Osteocyte (in vitro differentiated cells): Measurements from ENCODE around the gene CSAD. TPM values are rescaled to one million over a fixed set of nuclear protein-coding genes. Genes with fewer than 3 reads are reported as not detected.
A peak's percentile ranks its signal among the peaks of the same experiment; 100 is the strongest.
"Not testable (repeated sequence)": the region's sequence is repeated elsewhere in the genome, so short reads cannot be mapped to it uniquely, and the experiment has no call there.

Source experiments
- DNase-seq: peaks from one replicate; pipeline ENCODE4 v3.0.0; 2021; ENCODE audit warnings: mixed read lengths; ENCODE audit not compliant: unreplicated experiment; ENCODE audit errors: extremely low spot score
- H3K27ac Mint-ChIP-seq: one replicate; pipeline ENCODE4 v1.8.0; 2021; ENCODE audit warnings: mild to moderate bottlenecking, mixed read lengths; ENCODE audit not compliant: unreplicated experiment
- H3K27me3 Mint-ChIP-seq: one replicate; pipeline ENCODE4 v1.8.0; 2021; ENCODE audit warnings: mixed read lengths; ENCODE audit not compliant: unreplicated experiment
- H3K36me3 Mint-ChIP-seq: one replicate; pipeline ENCODE4 v1.8.0; 2021; ENCODE audit warnings: mixed read lengths; ENCODE audit not compliant: unreplicated experiment
- H3K4me1 Mint-ChIP-seq: one replicate; pipeline ENCODE4 v1.8.0; 2021; ENCODE audit warnings: mixed read lengths; ENCODE audit not compliant: unreplicated experiment
- H3K4me3 Mint-ChIP-seq: one replicate; pipeline ENCODE4 v1.8.0; 2021; ENCODE audit warnings: mild to moderate bottlenecking, moderate library complexity, mixed read lengths; ENCODE audit not compliant: unreplicated experiment
- H3K9me3 Mint-ChIP-seq: one replicate; pipeline ENCODE4 v1.8.0; 2021; ENCODE audit warnings: mixed read lengths; ENCODE audit not compliant: unreplicated experiment
- total RNA-seq: library from RNA; stranded (reverse); gene quantifications from 2 replicates; pipeline ENCODE4 v1.2.1, GENCODE V29; 2021
- TF ChIP-seq, protein P1 (sequence below): fragments of 200-600 bp; sonication (generic); IDR thresholded peaks from 2 replicates; pipeline ENCODE4 v1.5.0; 2021; ENCODE audit warnings: antibody characterized with exemption, mild to moderate bottlenecking, moderate library complexity

Gene CSAD
- total RNA-seq, 1 donor from 2014 or later: 47.0 TPM

GRCh38 chr12:53182903-53183302 is 2.2 kb upstream of the CSAD start:
- no peaks in the 10 kb centered on the region for H3K9me3 Mint-ChIP-seq
- peak overlapping the region; percentile 62 for H3K4me3 Mint-ChIP-seq
- H3K27me3 Mint-ChIP-seq: no peaks in the 10 kb centered on the region
- peaks cover 34% of the 10 kb centered on the region for H3K4me1 Mint-ChIP-seq
- H3K36me3 Mint-ChIP-seq: peaks cover 46% of the 10 kb centered on the region
- peak overlapping the region; percentile 5 for H3K27ac Mint-ChIP-seq
- TF ChIP-seq, protein P1, sequence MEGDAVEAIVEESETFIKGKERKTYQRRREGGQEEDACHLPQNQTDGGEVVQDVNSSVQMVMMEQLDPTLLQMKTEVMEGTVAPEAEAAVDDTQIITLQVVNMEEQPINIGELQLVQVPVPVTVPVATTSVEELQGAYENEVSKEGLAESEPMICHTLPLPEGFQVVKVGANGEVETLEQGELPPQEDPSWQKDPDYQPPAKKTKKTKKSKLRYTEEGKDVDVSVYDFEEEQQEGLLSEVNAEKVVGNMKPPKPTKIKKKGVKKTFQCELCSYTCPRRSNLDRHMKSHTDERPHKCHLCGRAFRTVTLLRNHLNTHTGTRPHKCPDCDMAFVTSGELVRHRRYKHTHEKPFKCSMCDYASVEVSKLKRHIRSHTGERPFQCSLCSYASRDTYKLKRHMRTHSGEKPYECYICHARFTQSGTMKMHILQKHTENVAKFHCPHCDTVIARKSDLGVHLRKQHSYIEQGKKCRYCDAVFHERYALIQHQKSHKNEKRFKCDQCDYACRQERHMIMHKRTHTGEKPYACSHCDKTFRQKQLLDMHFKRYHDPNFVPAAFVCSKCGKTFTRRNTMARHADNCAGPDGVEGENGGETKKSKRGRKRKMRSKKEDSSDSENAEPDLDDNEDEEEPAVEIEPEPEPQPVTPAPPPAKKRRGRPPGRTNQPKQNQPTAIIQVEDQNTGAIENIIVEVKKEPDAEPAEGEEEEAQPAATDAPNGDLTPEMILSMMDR: no peak
- no peak for DNase-seq

GRCh38 chr12:53181935-53182334 is 1.2 kb upstream of the CSAD start:
- Mint-ChIP-seq H3K4me1 (peaks cover 34% of the 10 kb centered on the region), H3K4me3 (peak overlapping the region; percentile 89), H3K27me3 (no peaks in the 10 kb centered on the region), H3K36me3 (peaks cover 37% of the 10 kb centered on the region), H3K9me3 (no peaks in the 10 kb centered on the region), H3K27ac (peak overlapping the region; percentile 85)
- TF ChIP-seq, protein P1: no peak
- no peak for DNase-seq

- H3K27ac Mint-ChIP-seq: peak overlapping the region; percentile 85
- peak overlapping the region; percentile 89 for H3K4me3 Mint-ChIP-seq
- H3K4me1 Mint-ChIP-seq: peaks cover 34% of the 10 kb centered on the region
- H3K27me3 Mint-ChIP-seq: no peaks in the 10 kb centered on the region
- peak; percentile 92 for DNase-seq
- TF ChIP-seq, protein P1: no peak
- no peaks in the 10 kb centered on the region for H3K9me3 Mint-ChIP-seq
- peaks cover 29% of the 10 kb centered on the region for H3K36me3 Mint-ChIP-seq
Measured at GRCh38 chr12:53180931-53181645, 363 bp upstream of the CSAD start.

DNA sequence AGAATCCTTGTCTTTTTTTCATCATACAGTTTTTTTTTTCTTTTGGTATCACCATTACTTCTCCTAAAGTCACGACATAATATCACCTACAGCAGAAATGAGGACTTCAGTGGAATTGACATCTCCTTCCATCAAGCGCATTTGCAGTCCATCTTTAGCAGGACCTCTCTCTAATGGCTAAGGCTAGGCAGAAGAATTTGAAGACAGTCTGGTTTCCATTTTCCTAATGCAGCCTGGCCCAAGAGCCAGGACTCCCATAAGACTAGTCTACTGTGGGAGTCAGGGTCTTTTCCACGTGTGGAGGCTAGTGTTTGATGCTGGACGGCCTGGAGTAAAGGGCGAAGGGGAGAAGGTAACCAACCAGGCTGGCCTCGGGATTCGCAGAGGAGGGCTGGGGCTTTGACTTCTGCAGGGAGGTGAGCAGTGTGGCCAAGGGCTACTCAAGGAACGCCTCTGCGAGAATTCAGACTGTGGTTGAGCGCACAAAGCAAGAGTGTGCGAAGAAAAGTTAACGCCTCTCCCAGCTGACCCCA is 972 bp downstream of the CSAD start:
- TF ChIP-seq, protein P1: no peak
- Mint-ChIP-seq H3K4me1 (peaks cover 46% of the 10 kb centered on the region), H3K4me3 (peak overlapping the region; percentile 89), H3K36me3 (peaks cover 16% of the 10 kb centered on the region), H3K9me3 (no peaks in the 10 kb centered on the region), H3K27ac (peak overlapping the region; percentile 98), H3K27me3 (no peaks in the 10 kb centered on the region)
- DNase-seq: no peak

GRCh38 chr12:53178803-53179202 is 1.9 kb downstream of the CSAD start:
- Mint-ChIP-seq H3K27ac (peak overlapping the region; percentile 98), H3K4me3 (peak overlapping the region; percentile 89), H3K36me3 (peaks cover 13% of the 10 kb centered on the region), H3K4me1 (peaks cover 47% of the 10 kb centered on the region)
- DNase-seq, H3K27me3 Mint-ChIP-seq, H3K9me3 Mint-ChIP-seq: not testable (repeated sequence)

DNA sequence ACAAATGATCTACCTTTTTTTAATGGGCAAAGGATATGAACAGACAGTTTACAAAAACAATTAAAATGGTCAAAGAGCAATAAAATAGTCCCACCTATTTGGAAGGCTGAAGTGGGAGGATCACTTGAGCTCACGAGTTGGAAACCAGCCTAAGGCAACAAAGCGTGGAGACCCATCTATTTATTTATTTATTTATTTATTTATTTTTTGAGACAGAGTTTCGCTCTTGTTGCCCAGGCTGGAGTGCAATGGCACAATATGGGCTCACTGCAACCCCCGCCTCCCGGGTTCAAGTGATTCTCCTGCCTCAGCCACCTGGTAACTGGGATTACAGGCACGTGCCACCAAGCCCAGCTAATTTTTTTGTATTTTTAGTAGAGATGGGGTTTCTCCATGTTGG is 3.3 kb downstream of the CSAD start:
- H3K27ac Mint-ChIP-seq, H3K4me3 Mint-ChIP-seq, H3K36me3 Mint-ChIP-seq, H3K27me3 Mint-ChIP-seq, DNase-seq, H3K9me3 Mint-ChIP-seq: not testable (repeated sequence)
- peaks cover 43% of the 10 kb centered on the region for H3K4me1 Mint-ChIP-seq
